ENCODE measurements around the gene PTPRB. TPM values are rescaled to one million over a fixed set of nuclear protein-coding genes. Genes with fewer than 3 reads are reported as not detected.

Gene PTPRB
- total and polyA plus RNA-seq, 2 donors (not counting 1 experiment from before 2014, with no cell fraction given) = 0.01 TPM; not detected in 1

DNA sequence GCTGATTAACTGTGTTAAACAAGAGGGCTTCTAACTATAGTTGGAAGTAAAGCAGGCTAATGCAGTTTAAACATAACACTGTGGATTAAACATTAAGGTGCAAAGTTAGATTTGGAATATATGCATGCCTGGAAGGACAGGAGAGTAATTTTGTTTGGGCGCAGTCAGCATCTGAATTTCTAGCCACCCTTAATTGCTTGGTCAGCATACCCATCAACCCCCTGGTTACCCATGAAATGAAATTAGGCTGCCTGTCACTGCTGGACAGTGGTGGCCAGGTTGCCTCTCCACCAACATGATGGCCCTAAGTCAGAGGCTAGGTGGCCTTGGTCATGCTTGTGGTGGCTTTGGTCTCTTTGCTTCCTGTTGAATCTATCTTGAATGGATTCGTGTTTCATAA, 30.0 kb upstream of the PTPRB start:
- H3K27ac Mint-ChIP-seq = no peak overlapping the region
- H3K27me3 Mint-ChIP-seq = peaks cover 3% of the 10 kb centered on the region
- ChIA-PET POLR2A (no interaction called here), CTCF (no interaction called here)
- intact Hi-C loops (cut with micrococcal nuclease) = no loop called here
- H3K9me3 ChIP-seq (ENCODE audit: control extremely low read depth in 1 of 3, control insufficient read depth in 2 of 3, insufficient read depth in 1 of 3, low read length in 2 of 3) = no peaks in the 10 kb centered on the region
- H3K4me3 Mint-ChIP-seq = no peak overlapping the region
- 89% methylated on average over 1 of the region's 2 CpGs for WGBS (ENCODE audit: insufficient coverage)
- no peaks in the 10 kb centered on the region for H3K4me1 Mint-ChIP-seq
- DNase-seq (no peak), ATAC-seq (ENCODE audit: low read depth) (no peak)
- TF ChIP-seq EZH2 (IDR thresholded peaks at IDR 0.05; ENCODE audit: borderline replicate concordance, insufficient read depth, low read depth, low read length, poor library complexity, severe bottlenecking) = no peak
- TF ChIP-seq, protein P1, sequence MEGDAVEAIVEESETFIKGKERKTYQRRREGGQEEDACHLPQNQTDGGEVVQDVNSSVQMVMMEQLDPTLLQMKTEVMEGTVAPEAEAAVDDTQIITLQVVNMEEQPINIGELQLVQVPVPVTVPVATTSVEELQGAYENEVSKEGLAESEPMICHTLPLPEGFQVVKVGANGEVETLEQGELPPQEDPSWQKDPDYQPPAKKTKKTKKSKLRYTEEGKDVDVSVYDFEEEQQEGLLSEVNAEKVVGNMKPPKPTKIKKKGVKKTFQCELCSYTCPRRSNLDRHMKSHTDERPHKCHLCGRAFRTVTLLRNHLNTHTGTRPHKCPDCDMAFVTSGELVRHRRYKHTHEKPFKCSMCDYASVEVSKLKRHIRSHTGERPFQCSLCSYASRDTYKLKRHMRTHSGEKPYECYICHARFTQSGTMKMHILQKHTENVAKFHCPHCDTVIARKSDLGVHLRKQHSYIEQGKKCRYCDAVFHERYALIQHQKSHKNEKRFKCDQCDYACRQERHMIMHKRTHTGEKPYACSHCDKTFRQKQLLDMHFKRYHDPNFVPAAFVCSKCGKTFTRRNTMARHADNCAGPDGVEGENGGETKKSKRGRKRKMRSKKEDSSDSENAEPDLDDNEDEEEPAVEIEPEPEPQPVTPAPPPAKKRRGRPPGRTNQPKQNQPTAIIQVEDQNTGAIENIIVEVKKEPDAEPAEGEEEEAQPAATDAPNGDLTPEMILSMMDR (IDR thresholded peaks at IDR 0.05) = no peak
- H3K9ac ChIP-seq (ENCODE audit: low read length) = no peak overlapping the region
- no peaks in the 10 kb centered on the region for H3K9me3 Mint-ChIP-seq (ENCODE audit: insufficient read depth)
- no peak overlapping the region for H3K27ac ChIP-seq (ENCODE audit: low read length in 2 of 2)
- H3K4me3 ChIP-seq (ENCODE audit: control extremely low read depth in 1 of 5, extremely low read depth in 1 of 5, insufficient read depth in 1 of 5, low read depth in 2 of 5, low read length in 4 of 5) = no peak overlapping the region
- H4K20me1 ChIP-seq (ENCODE audit: control insufficient read depth, insufficient read depth, low read length, poor library complexity, severe bottlenecking) = no peaks in the 10 kb centered on the region
- H2AFZ ChIP-seq (ENCODE audit: insufficient read depth, low read depth, low read length, poor library complexity, severe bottlenecking) = no peak overlapping the region
- H3K4me1 ChIP-seq (ENCODE audit: control insufficient read depth in 2 of 2, insufficient read depth in 2 of 2, low read length in 2 of 2) = no peaks in the 10 kb centered on the region
- no peak overlapping the region for H3K4me2 ChIP-seq (replicated peaks; ENCODE audit: low read depth, low read length, poor library complexity, severe bottlenecking)
- H3K27me3 ChIP-seq (replicated peaks in 1 of 4; ENCODE audit: control extremely low read depth in 1 of 4, control insufficient read depth in 3 of 4, insufficient read depth in 4 of 4, low read length in 3 of 4) = no peaks in the 10 kb centered on the region
- no peaks in the 10 kb centered on the region for H3K36me3 ChIP-seq (replicated peaks in 1 of 2; ENCODE audit: control extremely low read depth in 1 of 2, control insufficient read depth in 1 of 2, extremely low read depth in 1 of 2, insufficient read depth in 2 of 2, low read length in 1 of 2)
- no peaks in the 10 kb centered on the region for H3K79me2 ChIP-seq (ENCODE audit: control insufficient read depth, insufficient read depth, low read length)

DNA sequence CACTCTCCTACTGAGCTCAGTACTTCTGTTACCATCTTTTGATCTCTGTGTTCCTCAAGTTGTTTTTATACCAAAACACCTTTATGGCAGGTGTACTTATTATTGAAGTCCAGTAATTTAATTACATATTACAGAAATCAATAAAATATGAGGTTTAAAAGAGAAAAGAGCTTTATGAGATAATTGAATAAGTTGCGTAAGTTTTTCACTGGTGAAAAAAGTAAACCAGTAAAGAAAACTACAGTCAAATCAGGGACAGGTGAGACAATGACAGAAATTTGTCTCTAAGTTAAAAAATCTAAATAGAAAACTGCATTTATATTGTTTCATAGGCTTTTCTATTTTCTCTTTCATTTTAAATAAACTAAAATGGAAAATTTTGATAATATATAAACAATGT, 29.1 kb upstream of the PTPRB start:
- ChIA-PET CTCF (no interaction called here), POLR2A (no interaction called here)
- H3K4me1 Mint-ChIP-seq = peaks cover 4% of the 10 kb centered on the region
- intact Hi-C loops (cut with micrococcal nuclease) = no loop called here
- H3K27me3 ChIP-seq (replicated peaks in 1 of 4; ENCODE audit: control extremely low read depth in 1 of 4, control insufficient read depth in 3 of 4, insufficient read depth in 4 of 4, low read length in 3 of 4) = no peaks in the 10 kb centered on the region
- no peak for TF ChIP-seq EZH2 (IDR thresholded peaks at IDR 0.05; ENCODE audit: borderline replicate concordance, insufficient read depth, low read depth, low read length, poor library complexity, severe bottlenecking)
- TF ChIP-seq, protein P1 (IDR thresholded peaks at IDR 0.05) = no peak
- H3K4me3 Mint-ChIP-seq = no peak overlapping the region
- H3K36me3 ChIP-seq (replicated peaks in 1 of 2; ENCODE audit: control extremely low read depth in 1 of 2, control insufficient read depth in 1 of 2, extremely low read depth in 1 of 2, insufficient read depth in 2 of 2, low read length in 1 of 2) = no peaks in the 10 kb centered on the region
- H3K4me1 ChIP-seq (ENCODE audit: control insufficient read depth in 2 of 2, insufficient read depth in 2 of 2, low read length in 2 of 2) = no peaks in the 10 kb centered on the region
- no peak overlapping the region for H2AFZ ChIP-seq (ENCODE audit: insufficient read depth, low read depth, low read length, poor library complexity, severe bottlenecking)
- DNase-seq (no peak), ATAC-seq (ENCODE audit: low read depth) (no peak)
- H3K9me3 ChIP-seq (ENCODE audit: control extremely low read depth in 1 of 3, control insufficient read depth in 2 of 3, insufficient read depth in 1 of 3, low read length in 2 of 3) = no peaks in the 10 kb centered on the region
- no peaks in the 10 kb centered on the region for H3K9me3 Mint-ChIP-seq (ENCODE audit: insufficient read depth)
- no peak overlapping the region for H3K27ac Mint-ChIP-seq
- H4K20me1 ChIP-seq (ENCODE audit: control insufficient read depth, insufficient read depth, low read length, poor library complexity, severe bottlenecking) = no peaks in the 10 kb centered on the region
- H3K27ac ChIP-seq (ENCODE audit: low read length in 2 of 2) = no peak overlapping the region
- no CpG with 5 or more reads among the region's 1 CpG for WGBS (ENCODE audit: insufficient coverage)
- no peak overlapping the region for H3K9ac ChIP-seq (ENCODE audit: low read length)
- peaks cover 3% of the 10 kb centered on the region for H3K27me3 Mint-ChIP-seq
- no peak overlapping the region for H3K4me2 ChIP-seq (replicated peaks; ENCODE audit: low read depth, low read length, poor library complexity, severe bottlenecking)
- H3K4me3 ChIP-seq (ENCODE audit: control extremely low read depth in 1 of 5, extremely low read depth in 1 of 5, insufficient read depth in 1 of 5, low read depth in 2 of 5, low read length in 4 of 5) = no peak overlapping the region
- H3K79me2 ChIP-seq (ENCODE audit: control insufficient read depth, insufficient read depth, low read length) = no peaks in the 10 kb centered on the region
